Measurements from ENCODE around the gene SEC11A.
"Not testable (repeated sequence)": the region's sequence is repeated elsewhere in the genome, so short reads cannot be mapped to it uniquely, and the experiment has no call there.

SEC11A gene

GRCh38 chr15:84716036-84716732 lies at the start of gene SEC11A:
TSS of gene SEC11A (minus strand) at chr15:84716139. CDS start at chr15:84716075, 64 bp downstream.
- peak; percentile 83 for DNase-seq

GRCh38 chr15:84765675-84766074 lies 49.7 kb upstream of the SEC11A start:
- no peak for DNase-seq

GRCh38 chr15:84764989-84765388 lies 49.0 kb upstream of the SEC11A start:
- DNase-seq = no peak

- DNase-seq = no peak
These were observed 48.6 kb upstream of the SEC11A start for GRCh38 chr15:84764585-84764984.

- DNase-seq = no peak
These were observed 47.1 kb upstream of the SEC11A start for GRCh38 chr15:84762840-84763572.

GRCh38 chr15:84761607-84762131 lies 45.7 kb upstream of the SEC11A start:
- no peak for DNase-seq

- DNase-seq = no peak
These were observed 44.3 kb upstream of the SEC11A start for GRCh38 chr15:84760219-84760618.

GRCh38 chr15:84759018-84759417 lies 43.1 kb upstream of the SEC11A start:
- DNase-seq = no peak

GRCh38 chr15:84755736-84756527 lies 40.0 kb upstream of the SEC11A start:
- DNase-seq = no peak

- not testable (repeated sequence) for DNase-seq
These were observed 39.0 kb upstream of the SEC11A start for GRCh38 chr15:84754889-84755288.

GRCh38 chr15:84752700-84753099 lies 36.8 kb upstream of the SEC11A start:
- DNase-seq = no peak

- DNase-seq = no peak
These were observed 36.3 kb upstream of the SEC11A start for GRCh38 chr15:84752195-84752594.

GRCh38 chr15:84751721-84752120 lies 35.8 kb upstream of the SEC11A start:
- DNase-seq = not testable (repeated sequence)

GRCh38 chr15:84750583-84751092 lies 34.7 kb upstream of the SEC11A start:
- no peak for DNase-seq

GRCh38 chr15:84749111-84749991 lies 33.4 kb upstream of the SEC11A start:
- no peak for DNase-seq

- peak; percentile 21 for DNase-seq
These were observed 32.6 kb upstream of the SEC11A start, which contains the start of gene ZNF592 for GRCh38 chr15:84748274-84749110. TSS of gene ZNF592 (plus strand) at chr15:84748592. CDS start at chr15:84782676, 34,084 bp downstream.

- peak; percentile 56 for DNase-seq
These were observed 31.7 kb upstream of the SEC11A start for GRCh38 chr15:84747416-84748273.

- DNase-seq = no peak
These were observed 25.2 kb upstream of the SEC11A start for GRCh38 chr15:84741121-84741520.

- no peak for DNase-seq
These were observed 24.8 kb upstream of the SEC11A start for GRCh38 chr15:84740691-84741090.

- DNase-seq = no peak
These were observed 21.1 kb upstream of the SEC11A start for GRCh38 chr15:84737005-84737404.

Data from NCI-H510A treated with DMSO at 0.1 percent for 48 hours (cell line).